ENCODE measurements around the gene MVD.

Gene MVD, protein sequence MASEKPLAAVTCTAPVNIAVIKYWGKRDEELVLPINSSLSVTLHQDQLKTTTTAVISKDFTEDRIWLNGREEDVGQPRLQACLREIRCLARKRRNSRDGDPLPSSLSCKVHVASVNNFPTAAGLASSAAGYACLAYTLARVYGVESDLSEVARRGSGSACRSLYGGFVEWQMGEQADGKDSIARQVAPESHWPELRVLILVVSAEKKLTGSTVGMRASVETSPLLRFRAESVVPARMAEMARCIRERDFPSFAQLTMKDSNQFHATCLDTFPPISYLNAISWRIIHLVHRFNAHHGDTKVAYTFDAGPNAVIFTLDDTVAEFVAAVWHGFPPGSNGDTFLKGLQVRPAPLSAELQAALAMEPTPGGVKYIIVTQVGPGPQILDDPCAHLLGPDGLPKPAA
- 32.2 to 110 (median 52.5) reads per million in 17 experiments for total RNA-seq

DNA sequence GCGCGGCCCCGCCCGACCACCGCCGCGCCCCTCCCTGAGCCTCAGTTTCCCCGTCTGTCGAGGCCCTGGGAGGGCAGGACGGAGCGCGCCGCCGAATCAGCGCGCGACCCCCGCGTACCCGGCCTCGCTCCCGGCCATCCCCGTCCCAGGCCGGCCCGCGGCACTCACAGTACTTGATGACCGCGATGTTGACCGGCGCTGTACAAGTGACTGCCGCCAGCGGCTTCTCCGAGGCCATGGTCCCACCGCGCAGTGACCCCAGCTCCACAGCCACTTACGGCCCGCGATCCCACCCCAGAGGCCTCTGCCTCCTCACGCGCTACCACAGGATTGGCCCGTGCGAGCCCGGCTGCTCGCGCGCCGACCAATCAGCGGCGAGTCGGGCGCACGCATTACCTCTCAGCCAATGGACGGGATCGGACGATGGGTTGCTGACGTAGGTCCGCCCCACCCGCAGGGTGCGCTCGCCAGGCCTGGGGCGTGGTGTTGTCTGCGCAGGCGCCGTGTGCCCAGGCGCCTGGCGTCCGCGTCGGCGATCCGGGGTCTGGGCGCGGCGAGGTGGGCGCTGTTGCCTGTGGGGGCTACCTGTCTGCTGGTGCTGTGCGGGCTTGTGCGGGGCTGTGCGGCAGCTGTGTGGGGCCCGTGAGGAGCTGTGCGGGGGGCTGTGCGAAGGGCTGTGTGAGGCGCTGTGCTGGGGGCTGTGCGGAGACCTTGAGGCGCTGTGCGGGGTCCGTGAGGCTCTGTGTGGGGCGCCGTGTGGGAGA, at the start of gene MVD:
Gene MVD, minus strand, starts transcription at position 249 of the 764 bp plus-strand sequence. Its CDS starts 11 bp downstream, at position 238.
- DNase-seq: peak; percentile 98 to 99 (median 99)

GRCh38 chr16:88712362-88712979, 49.6 kb upstream of the MVD start:
- no peak for DNase-seq

GRCh38 chr16:88711750-88712340, 49.0 kb upstream of the MVD start:
- DNase-seq: no peak

DNA sequence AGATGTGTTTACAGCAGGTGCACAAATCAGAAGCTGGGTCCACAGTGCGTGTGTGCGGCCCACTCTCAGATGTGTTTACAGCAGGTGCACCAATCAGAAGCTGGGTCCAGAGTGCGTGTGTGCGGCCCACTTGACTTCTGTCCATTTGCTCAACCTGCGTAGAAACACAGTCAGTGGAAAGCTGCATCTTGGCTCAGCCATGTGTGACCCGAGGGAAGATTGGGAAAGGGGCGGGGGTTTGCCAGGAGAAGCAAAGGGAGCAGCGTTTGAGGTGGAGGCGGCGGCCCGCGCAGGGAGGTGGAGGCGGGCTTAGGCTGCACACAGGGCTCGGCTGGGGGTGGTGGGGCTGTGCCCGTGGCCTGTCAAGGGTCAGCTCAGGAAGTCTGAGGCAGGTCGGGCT, 47.7 kb upstream of the MVD start:
- DNase-seq: no peak

GRCh38 chr16:88706965-88707826, 44.3 kb upstream of the MVD start:
- DNase-seq: no peak

DNA sequence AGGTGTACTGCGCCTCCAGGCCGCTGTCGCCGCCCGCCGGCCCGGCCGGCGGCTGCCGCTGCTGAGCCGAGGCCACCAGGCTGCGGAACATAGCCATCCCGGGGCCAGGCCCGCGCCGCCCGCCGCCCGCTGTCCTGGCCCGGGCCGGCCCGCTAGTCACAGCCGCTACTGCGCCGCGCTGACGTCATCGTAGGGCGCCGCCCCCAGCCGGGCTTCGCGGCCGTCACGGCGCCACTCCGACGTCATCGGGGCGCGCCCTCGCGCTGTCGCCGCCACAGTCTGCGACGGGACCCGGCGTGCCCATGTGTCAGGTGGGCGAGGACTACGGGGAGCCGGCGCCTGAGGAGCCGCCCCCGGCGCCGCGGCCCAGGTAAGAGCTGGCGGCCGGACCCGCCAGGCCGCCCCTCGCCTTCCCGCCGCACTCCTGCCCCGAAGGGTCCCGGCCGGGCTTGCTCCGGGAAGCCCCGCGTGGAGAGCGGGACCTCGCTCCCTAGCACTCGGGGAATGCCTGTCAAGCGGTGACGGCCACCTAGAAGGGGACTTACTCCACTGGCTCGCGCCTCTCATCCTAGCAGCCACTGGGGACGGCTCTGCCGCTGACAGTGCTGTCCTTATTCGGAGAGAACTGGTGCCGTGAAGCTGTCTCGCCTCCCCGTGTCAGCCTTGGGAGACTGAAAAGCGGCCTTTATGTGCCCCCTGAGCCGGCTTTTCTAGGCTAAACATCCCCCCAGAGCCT, 43.5 kb upstream of the MVD start, which contains the start of the genes CTU2 and RNF166:
Gene CTU2, plus strand, starts transcription at position 275 of the 736 bp plus-strand sequence. Its CDS starts 28 bp downstream, at position 303.
Gene RNF166, minus strand, starts transcription at position 180 of the 736 bp plus-strand sequence. Its CDS starts 83 bp downstream, at position 97.
- DNase-seq: peak; percentile 94 to 98 (median 97)

DNA sequence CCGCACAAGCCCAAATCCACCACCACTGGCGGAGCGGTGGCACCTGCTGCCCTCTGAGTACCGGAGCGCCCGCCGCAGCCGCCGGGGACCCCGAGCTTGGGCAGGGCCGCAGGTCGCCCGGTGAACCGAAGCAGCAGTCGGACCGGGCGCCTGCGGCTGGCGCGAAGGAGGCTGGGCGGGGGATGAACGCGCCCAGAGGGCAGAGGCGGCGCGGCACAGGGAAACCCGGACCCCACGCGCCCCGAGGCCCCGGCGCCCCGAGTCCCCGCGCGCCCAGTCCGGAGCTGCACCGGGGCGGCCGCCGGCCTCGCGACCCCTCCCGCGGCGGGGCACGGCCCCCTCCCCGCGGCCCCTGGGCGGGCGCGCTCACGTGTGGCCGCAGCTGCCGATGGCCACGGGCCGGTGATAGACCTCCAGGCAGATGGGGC, 42.9 kb upstream of the MVD start:
- peak in 2 of 4 experiments; percentile 23 to 62 for DNase-seq

- peak; percentile 71 to 86 (median 84) for DNase-seq
Measured at GRCh38 chr16:88705076-88705684, 42.3 kb upstream of the MVD start.

DNA sequence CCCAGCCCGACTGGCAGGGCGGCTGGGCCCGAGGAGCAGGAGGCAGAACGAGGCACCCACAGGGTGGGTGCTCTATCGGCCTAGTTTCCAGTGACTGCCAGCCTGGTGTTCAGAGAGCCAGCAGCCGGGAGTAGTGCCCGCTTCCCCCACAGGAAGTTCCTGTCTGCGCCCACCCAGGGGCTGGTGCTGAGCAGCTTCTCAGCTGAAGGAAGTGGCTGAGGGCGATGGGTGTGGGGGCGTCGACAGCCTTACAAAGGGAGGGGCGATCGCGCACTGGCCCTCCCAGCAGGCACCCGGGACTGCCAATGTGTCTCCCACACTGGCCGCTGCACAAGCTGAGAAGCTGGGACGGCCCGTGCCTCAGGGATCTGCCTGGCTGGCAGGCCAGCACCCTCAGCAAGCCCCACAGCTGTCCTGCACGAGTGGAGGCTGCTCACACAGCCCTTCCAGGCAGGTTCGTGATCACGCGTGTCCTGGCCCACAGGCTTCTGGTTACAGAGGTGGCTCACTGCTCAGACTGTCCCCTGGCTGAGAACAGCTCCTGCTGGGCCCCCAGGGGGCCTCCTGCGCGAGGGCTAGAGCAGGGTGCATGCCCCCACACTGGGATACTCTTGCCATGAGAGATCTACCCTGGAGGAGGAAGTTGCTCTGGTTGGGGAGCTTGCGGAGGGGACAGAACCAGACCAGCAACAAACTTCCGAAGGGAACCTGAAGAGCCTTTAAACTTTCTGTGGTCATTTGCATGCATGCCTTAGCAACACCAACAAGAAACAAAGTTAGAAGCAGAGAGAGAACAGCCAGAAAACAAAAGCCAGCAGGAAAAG, 40.8 kb upstream of the MVD start:
- peak; percentile 82 to 94 (median 92) for DNase-seq

DNA sequence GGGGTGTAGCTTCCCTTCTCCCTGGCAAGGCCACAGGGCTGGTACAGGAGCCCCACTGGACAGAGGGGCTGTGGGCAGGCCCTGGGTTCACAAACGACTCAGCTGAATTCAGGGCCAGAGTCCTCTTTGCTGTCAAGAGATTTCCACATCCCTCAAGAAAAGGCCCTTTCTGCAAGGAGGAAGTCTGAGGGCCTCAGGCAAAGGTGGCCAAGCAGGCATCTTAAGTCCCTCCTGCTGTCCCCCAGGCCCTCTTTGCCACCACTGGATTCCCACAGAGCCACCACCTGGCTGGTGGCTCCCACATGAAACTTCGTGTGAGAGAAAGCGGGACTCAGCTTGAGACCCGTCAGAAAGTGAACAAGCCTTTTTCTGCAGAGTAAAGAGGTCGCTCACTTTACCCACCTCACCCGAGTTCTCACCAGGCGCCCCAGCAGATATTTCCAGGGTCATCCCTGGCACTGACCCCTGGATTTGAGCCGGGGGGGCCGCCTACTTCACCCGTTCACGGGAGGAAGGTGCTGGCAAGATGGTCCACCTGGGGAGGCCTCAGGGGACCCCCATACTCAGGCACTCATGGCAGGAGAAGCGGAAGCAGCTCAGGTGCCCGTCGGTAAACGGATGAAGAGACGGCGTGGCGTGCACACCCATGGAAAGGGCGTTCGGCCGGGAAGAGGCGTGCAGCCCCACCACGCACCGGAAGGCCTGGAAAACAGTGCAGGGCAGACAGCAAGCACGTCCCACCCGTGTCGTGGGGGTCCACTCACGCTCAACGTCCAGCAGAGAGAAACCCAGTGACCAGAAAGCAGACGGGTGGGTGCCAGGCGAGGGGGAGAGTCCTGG, 39.7 kb upstream of the MVD start:
- peak; percentile 57 to 82 (median 76) for DNase-seq

DNA sequence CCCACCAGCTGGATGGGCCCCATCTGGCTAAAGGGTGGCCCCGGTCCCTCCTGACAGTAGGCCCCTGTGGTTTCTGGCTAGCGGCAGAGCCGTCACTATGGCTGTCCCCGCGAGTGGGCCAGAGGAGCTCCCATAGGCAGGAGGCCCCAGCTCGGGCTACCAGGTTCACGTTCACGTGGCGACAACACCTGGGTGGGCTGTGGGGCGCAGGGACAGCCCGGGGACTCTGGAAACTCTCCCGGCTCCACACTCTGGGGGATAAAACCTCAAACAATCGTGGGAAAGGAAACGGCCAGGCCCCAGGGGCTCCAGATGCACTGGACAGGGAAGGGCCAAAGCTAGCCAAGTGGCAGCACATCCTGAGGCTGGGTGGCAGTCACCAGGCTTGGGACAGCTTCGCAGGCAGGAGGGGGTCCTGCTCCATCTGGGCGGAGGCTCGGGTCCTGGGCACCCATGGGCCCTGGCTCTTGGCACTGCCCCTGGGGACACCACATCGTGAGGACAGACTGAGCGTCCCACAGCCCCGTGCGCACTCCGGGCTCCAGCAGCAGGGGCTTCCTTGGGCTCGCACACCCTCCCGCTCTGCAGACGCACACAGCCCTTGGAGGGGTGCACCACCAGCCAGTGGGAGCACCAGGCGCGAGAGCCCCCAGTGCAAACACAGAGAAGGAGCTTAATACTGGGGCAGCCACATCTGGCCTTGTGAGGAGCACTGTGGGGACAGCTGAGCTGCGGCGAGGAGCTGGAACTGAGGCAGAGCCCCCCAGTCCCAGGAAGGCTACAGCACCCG, 38.9 kb upstream of the MVD start:
- no peak for DNase-seq

- DNase-seq: peak; percentile 94 to 98 (median 98)
Measured at GRCh38 chr16:88700636-88701482, 38.0 kb upstream of the MVD start.

- no peak for DNase-seq
Measured at GRCh38 chr16:88700322-88700635, 37.4 kb upstream of the MVD start.

DNA sequence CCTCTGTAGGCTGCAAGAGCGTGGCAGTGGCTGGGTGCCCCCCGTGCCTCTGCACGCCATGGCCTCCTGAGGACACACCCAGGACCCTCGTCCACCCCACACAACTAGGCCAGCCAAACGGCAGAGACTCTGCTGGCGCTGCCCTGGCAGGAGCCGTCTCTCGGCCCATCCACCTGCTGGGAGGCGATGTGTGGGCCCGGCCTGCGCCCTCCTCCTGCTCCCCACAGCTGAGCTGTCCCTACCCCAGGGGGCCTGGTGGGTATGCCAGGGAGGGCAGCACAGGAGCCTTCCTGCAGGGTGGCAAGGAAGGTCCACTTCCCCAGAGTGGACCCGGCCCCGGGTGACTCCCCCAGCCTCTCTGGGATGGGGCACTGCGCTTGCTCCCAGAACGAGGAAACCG, 36.3 kb upstream of the MVD start:
- DNase-seq: no peak

DNA sequence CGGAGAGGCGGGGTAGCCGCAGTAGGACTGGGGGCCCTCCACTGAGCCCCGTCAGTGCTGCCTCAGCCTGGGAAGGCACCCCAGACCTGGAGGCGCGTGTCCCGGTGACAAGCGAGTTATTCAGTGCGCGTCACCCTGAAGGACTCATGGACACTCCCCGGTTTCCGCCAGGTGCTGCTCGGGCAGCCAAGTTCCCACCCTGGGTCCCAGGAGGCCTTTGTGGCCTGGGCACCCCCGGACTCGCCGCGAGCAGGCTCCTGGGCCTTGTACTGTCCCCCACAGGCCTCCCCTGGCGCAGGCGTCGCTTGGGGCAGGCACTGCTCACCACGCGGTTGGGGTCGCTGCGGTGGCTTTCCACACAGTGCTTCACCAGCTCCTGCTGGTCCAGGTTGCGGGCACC, 35.8 kb upstream of the MVD start:
- DNase-seq: no peak

GRCh38 chr16:88697831-88698615, 35.1 kb upstream of the MVD start:
- DNase-seq: peak in 1 of 4 experiments; percentile 41

Measured in suppressor macrophage (primary cell).